Measurements from ENCODE around the gene YTHDC1. TPM values are rescaled to one million over a fixed set of nuclear protein-coding genes. Genes with fewer than 3 reads are reported as not detected.
A peak's percentile ranks its signal among the peaks of the same experiment; 100 is the strongest.

The YTHDC1 gene
- total RNA-seq, 1 experiment from 2014 or later: 28.5 TPM

DNA sequence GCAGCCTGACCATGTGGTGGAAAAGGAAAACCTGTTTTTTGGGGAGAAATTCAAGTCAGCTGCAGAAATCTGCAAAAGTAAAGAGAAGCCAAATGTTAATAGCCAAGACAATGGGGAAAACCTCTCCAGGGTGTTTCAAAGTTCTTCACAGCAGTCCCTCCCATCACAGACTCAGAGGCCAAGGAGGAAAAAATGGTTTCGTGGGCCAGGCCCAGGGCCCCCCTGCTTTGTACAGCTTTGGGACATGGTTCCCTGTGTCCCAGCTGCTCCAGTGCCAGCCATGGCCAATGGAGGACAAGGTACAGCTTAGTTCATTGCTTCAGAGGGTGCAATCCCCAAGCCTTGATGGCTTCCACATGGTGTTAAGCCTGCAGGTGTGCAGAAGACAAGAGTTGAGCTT is 15.2 kb upstream of the YTHDC1 start:
- in situ Hi-C loops (cut with HindIII; ENCODE audit: low pct_unique_long_range_greater_than_20kb, low sequenced_read_pairs): no loop called here
- DNase-seq (ENCODE audit: low read depth, low spot score): no peak

DNA sequence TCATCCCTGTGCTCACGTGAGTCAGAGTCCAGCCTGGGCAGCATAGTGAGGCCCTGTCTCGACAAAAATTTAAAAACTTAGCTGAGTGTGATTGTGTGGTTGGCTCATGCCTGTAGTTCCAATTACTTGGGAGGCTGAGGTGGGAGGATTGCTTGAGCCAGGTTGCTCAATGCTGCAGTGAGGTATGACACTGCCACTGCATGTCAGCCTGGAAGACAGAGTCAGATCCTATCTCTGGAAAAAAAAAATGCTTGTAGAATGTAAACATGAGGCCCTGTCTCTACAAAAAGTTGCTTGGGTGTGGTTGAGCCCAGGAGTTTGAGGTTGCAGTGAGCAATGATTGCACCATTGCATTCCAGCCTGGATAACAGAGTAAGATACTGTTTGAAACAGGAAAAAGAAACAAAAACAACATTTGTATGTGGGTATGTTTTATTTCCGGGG is 11.3 kb upstream of the YTHDC1 start:
- in situ Hi-C loops (cut with HindIII; ENCODE audit: low pct_unique_long_range_greater_than_20kb, low sequenced_read_pairs): no loop called here
- DNase-seq (ENCODE audit: low read depth, low spot score): no peak

DNA sequence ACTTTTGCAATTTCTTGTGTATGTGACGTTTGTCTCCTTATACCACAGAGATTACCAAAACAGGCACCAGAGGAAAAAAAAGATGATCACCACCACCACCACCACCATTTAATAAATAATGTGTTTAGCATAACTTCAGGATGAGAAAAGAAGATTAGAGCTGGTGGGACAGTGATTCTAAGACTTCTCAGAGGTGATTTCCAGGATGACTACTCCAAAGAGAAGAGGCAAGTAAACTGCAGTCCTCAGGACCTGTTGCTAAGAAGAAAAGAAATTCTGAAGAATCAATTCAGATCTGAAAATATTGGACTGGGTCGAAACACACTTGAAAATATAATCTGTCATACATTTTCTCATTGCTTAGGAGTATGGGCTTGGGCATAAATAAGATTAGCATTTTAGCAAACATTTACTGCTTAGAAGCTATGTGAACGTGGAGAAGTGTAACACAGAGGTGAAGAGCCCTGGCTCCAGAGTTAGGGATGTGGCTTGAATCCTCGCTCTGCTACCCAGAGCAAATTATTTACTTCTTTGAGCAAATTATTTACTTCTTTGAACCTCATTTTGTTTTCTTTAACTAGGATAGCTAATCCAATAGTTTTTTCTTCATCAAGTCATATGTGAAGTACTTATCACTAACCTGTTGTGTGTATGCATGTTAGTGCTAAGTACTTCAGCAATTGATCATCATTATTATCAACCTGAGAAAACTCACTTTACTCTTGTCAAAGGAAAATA is 10.5 kb upstream of the YTHDC1 start:
- in situ Hi-C loops (cut with HindIII; ENCODE audit: low pct_unique_long_range_greater_than_20kb, low sequenced_read_pairs): no loop called here
- no peak for DNase-seq (ENCODE audit: low read depth, low spot score)

DNA sequence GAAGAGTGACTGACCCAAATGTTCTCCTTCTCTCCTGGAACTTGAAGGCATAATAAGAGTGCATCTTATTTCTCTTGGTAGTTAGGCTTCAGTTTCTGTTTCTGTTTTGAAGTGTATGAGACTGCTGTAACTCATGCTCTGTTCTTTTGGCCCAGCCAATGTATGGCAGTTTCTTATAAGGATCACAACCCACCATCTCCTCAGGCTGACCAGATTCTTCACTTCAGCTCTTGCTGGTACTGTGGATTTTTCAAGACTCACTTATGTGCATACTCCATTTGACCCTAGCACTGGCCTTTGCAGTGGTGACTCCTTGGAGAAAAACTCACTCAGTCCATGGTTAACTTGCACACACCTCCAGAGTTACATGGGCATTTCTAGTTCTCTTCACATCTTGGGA is 9.6 kb upstream of the YTHDC1 start:
- in situ Hi-C loops (cut with HindIII; ENCODE audit: low pct_unique_long_range_greater_than_20kb, low sequenced_read_pairs): no loop called here
- no peak for DNase-seq (ENCODE audit: low read depth, low spot score)

DNA sequence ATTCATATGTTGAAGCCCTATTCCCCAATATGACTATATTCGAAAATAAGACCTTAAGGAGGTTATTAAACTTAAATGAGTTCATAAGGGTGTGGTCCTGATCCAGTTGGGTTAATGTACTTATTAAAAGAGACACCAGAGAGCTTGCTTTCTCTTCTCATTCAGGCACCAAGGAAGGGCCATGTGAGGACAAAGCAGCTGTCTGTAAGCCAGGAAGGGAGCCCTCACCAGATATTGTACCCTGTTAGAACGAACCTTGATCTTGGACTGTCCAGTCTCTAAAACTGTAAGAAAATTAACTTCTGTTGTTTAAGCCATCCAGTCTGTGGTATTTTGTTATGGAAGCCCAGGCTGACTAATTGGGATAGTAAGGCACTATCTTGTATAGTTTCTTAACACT is 9.1 kb upstream of the YTHDC1 start:
- in situ Hi-C loops (cut with HindIII; ENCODE audit: low pct_unique_long_range_greater_than_20kb, low sequenced_read_pairs): no loop called here
- no peak for DNase-seq (ENCODE audit: low read depth, low spot score)

DNA sequence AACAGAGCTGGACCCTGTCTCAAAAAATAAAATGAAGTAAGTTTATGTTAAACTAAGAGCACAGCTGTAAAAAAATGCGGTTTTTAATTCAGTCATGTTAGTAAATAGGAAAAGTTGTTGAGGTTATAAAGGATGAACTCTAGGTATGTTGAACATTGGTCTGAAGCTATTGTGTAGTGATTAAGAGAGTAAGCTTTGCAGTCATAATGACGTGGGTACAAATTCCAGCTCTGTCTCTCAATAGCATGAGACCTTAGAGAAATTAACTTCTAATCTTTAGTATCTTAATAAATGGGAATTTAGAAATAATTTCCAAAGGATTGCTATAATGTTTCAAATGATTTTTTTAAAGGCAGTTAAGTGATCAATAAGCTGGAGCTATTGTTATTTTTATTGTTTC is 2.9 kb upstream of the YTHDC1 start:
- no peak for DNase-seq (ENCODE audit: low read depth, low spot score)
- in situ Hi-C loops (cut with HindIII; ENCODE audit: low pct_unique_long_range_greater_than_20kb, low sequenced_read_pairs): no loop called here

DNA sequence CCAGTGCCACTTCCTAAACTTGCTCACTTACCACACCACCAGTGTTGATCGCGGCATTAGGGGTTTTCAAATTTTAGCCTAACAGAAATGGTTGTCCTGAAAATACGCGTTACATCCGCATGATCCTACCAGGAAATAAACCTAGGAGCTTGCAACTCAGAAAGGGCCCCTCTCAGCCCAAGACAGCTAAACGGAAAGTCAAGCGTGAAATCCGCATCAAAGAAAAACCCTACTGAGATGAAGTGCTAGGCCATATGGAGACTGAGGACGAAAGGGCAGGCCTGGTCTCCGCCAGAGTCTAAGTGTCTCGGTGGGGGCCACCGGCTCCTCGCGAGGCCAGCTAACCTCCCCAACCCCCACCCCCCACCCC is 626 bp downstream of the YTHDC1 start:
- peak; percentile 17 for DNase-seq (ENCODE audit: low read depth, low spot score)
- in situ Hi-C loops (cut with HindIII; ENCODE audit: low pct_unique_long_range_greater_than_20kb, low sequenced_read_pairs): no loop called here

DNA sequence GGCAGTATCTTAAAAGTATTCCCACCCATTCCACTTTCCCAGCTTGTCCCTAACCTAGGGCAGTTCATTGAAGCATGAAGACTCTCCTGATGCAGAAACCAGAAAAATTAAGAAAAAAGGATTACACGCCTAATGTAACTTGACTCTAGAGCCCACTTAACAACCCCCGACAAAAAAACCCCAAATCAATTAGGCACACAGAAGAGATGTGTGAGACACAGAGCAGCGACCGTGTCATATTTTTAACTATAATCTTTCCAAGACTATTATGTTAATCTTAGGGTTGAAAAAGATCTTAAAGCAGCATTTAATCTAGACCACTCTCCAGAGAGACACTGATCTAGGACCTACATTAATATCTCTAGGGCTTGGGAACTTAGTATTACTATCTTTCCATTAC is 1.3 kb downstream of the YTHDC1 start:
- no peak for DNase-seq (ENCODE audit: low read depth, low spot score)
- in situ Hi-C loops (cut with HindIII; ENCODE audit: low pct_unique_long_range_greater_than_20kb, low sequenced_read_pairs): no loop called here

DNA sequence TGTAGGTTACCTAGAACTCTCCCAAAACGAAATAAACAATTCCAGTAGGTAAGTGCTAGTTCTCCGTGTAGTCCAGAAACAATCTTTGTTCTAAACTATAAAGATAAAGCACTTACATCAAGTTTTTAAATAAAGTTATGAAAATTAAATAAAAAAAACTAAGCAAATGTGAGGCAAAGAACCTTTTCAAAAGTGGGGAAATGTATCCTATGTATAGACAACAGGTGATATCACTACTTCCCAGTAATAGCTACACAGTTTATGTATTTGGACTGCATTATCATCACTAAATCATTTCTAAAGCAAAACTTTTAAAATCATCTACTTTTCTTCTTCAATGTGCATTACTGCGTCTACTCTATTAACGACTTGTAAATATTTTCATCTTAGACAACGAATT is 2.0 kb downstream of the YTHDC1 start:
- DNase-seq (ENCODE audit: low read depth, low spot score): no peak

DNA sequence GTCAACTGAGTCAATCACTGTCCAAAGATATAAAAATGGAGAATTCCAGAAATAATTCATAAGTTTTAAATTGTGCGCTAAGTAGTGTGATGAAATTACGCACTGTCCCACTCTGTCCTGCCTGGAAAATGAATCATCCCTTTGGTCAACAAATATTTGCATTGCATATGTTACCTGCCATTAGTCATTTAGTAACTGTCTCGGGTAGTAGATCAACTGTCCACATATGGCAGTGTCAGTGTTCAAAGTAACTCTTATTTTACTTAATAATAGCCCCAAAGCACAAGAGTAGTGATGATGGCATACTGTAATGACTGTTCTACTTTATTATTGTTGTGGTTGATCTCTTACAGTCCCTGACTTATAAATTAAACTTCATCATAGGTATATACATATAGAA is 3.4 kb downstream of the YTHDC1 start:
- DNase-seq (ENCODE audit: low read depth, low spot score): no peak
- in situ Hi-C loops (cut with HindIII; ENCODE audit: low pct_unique_long_range_greater_than_20kb, low sequenced_read_pairs): no loop called here

More for the DNA sequence above, 2.0 kb downstream of the YTHDC1 start:
- in situ Hi-C loops (cut with HindIII; ENCODE audit: low pct_unique_long_range_greater_than_20kb, low sequenced_read_pairs): no loop called here

DNA sequence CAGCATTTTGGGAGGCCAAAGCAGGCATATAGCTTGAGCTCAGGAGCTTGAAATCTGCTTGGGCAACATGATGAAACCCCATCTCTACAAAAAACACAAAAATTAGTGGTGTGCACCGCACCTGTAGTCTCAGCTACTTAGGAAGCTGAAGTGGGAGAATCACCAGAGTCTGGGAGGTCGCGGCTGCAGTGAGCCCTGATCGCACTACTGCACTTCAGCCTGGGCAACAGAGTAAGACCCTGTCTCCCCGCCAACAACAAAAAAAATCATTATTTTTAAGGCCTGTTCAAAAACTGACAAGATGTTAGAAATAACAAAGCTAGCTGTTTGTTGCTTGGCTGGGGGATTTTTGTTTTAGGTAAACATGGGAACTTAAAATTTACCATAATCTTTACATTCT is 5.1 kb downstream of the YTHDC1 start:
- DNase-seq (ENCODE audit: low read depth, low spot score): no peak
- in situ Hi-C loops (cut with HindIII; ENCODE audit: low pct_unique_long_range_greater_than_20kb, low sequenced_read_pairs): no loop called here

DNA sequence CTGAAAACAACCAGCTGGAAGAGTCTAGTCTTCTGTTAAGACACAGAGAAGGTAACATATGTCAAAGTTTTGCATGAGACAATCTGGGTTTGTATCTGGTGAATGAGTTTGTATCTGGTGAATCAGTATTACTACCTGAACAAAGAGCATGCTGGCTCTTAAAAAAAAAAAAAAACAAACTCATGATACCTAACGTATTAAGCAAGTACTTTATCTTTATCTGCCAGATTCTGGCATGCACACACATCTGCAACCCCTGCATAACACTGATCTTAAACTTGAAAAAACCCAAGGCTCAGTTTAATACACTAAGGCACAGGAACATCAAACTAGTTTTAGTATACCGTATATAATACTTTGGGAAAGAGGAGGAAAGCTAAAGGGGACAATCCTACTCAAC is 5.8 kb downstream of the YTHDC1 start:
- in situ Hi-C loops (cut with HindIII; ENCODE audit: low pct_unique_long_range_greater_than_20kb, low sequenced_read_pairs): no loop called here
- DNase-seq (ENCODE audit: low read depth, low spot score): no peak

DNA sequence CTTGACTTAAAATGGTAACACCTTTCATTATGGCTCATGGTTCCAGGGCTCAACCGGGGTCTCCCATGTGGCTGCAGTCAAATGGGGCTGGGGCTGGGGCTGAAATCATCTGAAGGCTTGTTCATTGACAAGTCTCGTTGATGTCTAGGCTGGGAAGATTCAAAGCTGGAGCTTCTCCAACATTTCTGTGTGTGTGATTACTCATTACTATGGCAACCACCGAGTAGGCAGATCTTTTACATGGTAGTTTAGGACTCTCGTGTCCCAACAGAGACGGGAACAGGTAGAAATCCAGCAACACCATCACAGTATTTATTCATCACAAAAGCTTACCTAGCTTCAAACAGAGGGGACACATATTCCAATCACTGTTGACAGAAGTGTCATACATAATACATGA is 7.8 kb downstream of the YTHDC1 start:
- in situ Hi-C loops (cut with HindIII; ENCODE audit: low pct_unique_long_range_greater_than_20kb, low sequenced_read_pairs): no loop called here
- peak; percentile 1 for DNase-seq (ENCODE audit: low read depth, low spot score)

DNA sequence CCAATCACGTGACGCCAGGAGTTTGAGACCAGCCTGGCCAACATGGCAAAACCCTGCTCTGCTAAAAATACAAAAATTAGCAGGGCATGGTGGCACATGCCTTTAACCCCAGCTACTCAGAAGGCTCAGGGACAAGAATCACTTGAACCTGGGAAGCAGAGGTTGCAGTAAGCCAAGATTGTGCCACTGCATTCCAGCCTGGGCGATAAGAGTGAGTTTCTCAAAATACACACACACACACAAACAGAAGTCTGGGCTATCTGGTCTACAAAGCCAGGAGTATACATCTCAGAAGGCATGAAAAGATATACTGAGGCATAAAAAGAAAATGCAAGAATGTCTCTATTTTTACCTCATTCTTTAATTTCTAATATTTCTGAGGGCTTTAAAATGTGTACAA is 11.3 kb downstream of the YTHDC1 start:
- in situ Hi-C loops (cut with HindIII; ENCODE audit: low pct_unique_long_range_greater_than_20kb, low sequenced_read_pairs): no loop called here
- DNase-seq (ENCODE audit: low read depth, low spot score): no peak

DNA sequence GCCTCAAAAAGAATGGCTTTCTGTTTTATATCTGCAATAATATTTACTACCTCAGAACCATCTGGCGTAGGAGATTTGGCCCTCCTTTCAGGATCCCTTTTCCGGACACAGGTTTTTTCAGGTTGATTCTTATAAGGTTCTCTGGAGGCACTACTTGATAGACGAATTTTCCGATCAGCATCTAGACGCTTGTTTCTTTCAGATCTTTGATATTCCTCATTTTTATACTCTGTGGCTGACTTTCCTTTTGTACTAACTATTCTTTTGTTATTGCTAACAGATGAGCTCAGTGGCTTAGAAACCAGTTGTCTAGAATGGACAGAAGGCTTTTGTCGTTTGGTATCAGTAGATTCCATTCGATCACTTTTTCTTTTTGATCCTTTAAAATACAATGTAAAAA is 12.4 kb downstream of the YTHDC1 start:
- DNase-seq (ENCODE audit: low read depth, low spot score): no peak
- in situ Hi-C loops (cut with HindIII; ENCODE audit: low pct_unique_long_range_greater_than_20kb, low sequenced_read_pairs): no loop called here

DNA sequence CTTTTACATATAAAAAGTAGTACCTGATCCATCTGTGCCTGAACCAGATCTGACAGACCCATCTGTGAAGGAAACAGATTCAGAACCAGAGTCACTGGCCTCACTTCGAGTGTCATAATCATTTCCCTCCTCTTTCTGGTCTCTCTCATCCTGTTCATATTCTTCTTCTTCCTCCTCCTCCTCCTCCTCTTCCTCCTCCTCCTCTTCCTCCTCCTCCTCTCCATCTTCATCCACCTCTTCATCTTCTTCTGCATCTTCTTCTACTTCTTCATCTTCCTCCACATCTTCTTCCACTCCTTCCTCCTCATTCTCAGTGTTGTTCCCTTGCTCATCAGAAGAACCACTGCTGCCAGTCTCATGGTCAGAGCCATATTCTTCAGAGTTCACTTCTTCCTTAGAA is 12.9 kb downstream of the YTHDC1 start:
- in situ Hi-C loops (cut with HindIII; ENCODE audit: low pct_unique_long_range_greater_than_20kb, low sequenced_read_pairs): no loop called here
- no peak for DNase-seq (ENCODE audit: low read depth, low spot score)

DNA sequence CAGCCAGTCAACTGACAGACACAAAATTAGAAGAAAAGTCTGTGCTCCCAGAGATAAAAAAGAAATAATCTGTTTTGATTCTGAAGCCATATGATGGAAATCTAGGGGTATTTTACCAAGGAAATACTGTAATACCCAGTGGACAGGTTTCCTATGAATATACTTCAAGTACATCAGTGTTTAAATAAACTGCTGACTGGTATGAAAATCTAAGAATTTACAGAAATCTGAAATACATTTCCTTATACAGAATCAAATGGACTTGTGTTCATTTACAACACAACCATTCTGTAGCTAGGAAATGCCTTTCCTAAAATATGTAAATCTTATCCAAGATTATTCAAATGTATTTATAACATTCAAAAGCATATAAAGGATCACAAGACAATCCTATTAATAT is 13.4 kb downstream of the YTHDC1 start:
- no peak for DNase-seq (ENCODE audit: low read depth, low spot score)
- in situ Hi-C loops (cut with HindIII; ENCODE audit: low pct_unique_long_range_greater_than_20kb, low sequenced_read_pairs): no loop called here

DNA sequence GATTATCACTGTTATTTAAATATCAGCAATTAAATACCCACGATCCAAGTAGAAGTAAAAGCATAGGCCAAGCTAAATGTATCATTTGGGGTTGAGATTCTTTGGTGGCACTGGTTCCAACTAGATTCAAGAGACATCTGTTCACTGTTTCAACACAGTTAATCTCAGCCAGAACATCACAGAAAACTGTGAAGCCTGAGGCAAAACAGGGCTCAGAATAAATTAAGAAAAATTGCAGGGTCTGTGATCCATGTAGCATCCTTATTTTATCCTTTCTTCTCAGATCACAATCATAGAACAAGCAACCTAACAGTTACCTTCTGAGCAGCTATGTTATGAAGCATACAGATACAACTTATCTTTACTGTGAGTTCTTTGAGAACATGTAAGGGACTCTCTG is 23.7 kb downstream of the YTHDC1 start:
- in situ Hi-C loops (cut with HindIII; ENCODE audit: low pct_unique_long_range_greater_than_20kb, low sequenced_read_pairs): no loop called here
- no peak for DNase-seq (ENCODE audit: low read depth, low spot score)

DNA sequence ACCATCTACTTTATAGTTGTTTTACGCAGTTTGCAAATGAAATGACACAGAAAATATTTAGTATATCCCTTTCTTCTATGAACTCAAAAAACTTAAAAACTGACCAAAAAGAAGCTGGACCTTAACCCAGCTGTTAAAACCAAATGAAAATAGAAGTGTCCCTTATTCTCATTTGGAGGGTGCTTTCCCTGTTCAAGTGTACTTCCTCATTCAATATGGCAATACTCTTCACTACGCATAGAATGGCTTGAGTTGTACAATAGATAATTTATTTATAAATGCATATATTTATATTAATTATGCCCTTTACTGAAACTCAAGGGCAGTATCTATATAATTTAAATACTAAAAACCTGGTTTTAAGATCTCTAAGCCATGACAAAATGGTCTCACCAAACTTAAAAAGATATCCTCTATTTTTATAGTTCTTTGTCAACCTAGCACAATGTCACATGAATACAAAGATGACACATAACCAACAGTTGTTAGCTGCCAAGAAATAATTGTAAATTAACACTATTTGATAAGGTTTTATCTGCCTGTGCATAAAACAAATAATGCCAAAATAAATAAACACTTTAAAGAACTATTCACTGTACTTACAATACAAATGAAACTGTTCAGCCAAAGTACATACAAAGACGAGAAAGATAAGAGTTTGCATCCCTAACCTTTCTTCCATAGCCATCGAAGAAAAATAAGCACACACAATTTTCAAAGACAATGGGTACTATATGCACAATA is 25.2 kb downstream of the YTHDC1 start:
- in situ Hi-C loops (cut with HindIII; ENCODE audit: low pct_unique_long_range_greater_than_20kb, low sequenced_read_pairs): no loop called here

More for the DNA sequence above, 25.2 kb downstream of the YTHDC1 start:
- no peak for DNase-seq (ENCODE audit: low read depth, low spot score)

Data from SK-MEL-5 (cell line).